SU-DHL-6 (cell line): Measurements from ENCODE around the gene GREB1L.

ENCODE experiments used
- H2AFZ ChIP-seq: fragments of 200-600 bp; sonication (generic); 2 replicates; pipeline ENCODE4 v1.6.1; 2014; ENCODE audit warnings: low read depth, mild to moderate bottlenecking, moderate library complexity, mixed read lengths, antibody characterized with exemption, low read length; ENCODE audit not compliant: severe bottlenecking
- H3F3A ChIP-seq: fragments of 200-600 bp; shearing (Covaris generic); 2 replicates; pipeline ENCODE4 v1.6.0; 2016; ENCODE audit warnings: antibody characterized with exemption, mild to moderate bottlenecking; ENCODE audit not compliant: insufficient read depth
- H3K27ac ChIP-seq: fragments of 200-600 bp; sonication (generic); 2 replicates; pipeline ENCODE4 v1.5.1; 2016; ENCODE audit warnings: low read depth, mild to moderate bottlenecking, low read length, moderate library complexity, mixed read lengths
- H3K27me3 ChIP-seq: fragments of 200-600 bp; sonication (generic), shearing (Covaris generic); 2 replicates; pipeline ENCODE4 v1.6.0; 2014; ENCODE audit warnings: mild to moderate bottlenecking, low read length
- H3K36me3 ChIP-seq: fragments of 200-600 bp; sonication (generic); 2 replicates; pipeline ENCODE4 v1.6.1; 2014; ENCODE audit warnings: mild to moderate bottlenecking, low read length, mixed read lengths
- H3K4me2 ChIP-seq: fragments of 300-600, 200-600 bp; shearing (Covaris generic), sonication (generic); 2 replicates; pipeline ENCODE4 v1.6.0; 2014; ENCODE audit warnings: low read length, low read depth, mild to moderate bottlenecking; ENCODE audit not compliant: poor library complexity, severe bottlenecking
- H3K4me3 ChIP-seq: fragments of 200-600 bp; sonication (generic); 2 replicates; pipeline ENCODE4 v1.5.1; 2014; ENCODE audit warnings: antibody characterized with exemption, low read length, mild to moderate bottlenecking, mixed read lengths; ENCODE audit not compliant: insufficient read depth, poor library complexity, severe bottlenecking
- H3K79me2 ChIP-seq: fragments of 200-600 bp; sonication (generic); 2 replicates; pipeline ENCODE4 v1.6.1; 2014; ENCODE audit warnings: mild to moderate bottlenecking, low read length, moderate library complexity; ENCODE audit not compliant: insufficient read depth
- H3K9ac ChIP-seq: fragments of 200-600 bp; sonication (generic); 2 replicates; pipeline ENCODE4 v1.7.0; 2014; ENCODE audit warnings: mild to moderate bottlenecking, low read length
- H3K9me2 ChIP-seq: fragments of 200-600 bp; sonication (generic); replicated peaks from 2 replicates; pipeline ENCODE4 v1.6.1; 2014; ENCODE audit warnings: low read length; ENCODE audit not compliant: insufficient read depth
- H3K9me3 ChIP-seq: fragments of 200-600 bp; sonication (generic); 2 replicates; pipeline ENCODE4 v1.6.1; 2014; ENCODE audit warnings: low read length, mixed read lengths; ENCODE audit not compliant: insufficient read depth
- H4K20me1 ChIP-seq: fragments of 200-600 bp; sonication (generic); 2 replicates; pipeline ENCODE4 v1.6.1; 2014; ENCODE audit warnings: low read depth, mild to moderate bottlenecking, antibody characterized with exemption, low read length, moderate library complexity, mixed read lengths
- EZH2phosphoT487 ChIP-seq: fragments of 200-600 bp; sonication (generic), shearing (Covaris generic); conservative IDR thresholded peaks from 2 replicates; pipeline ENCODE4 v1.6.1; 2018; ENCODE audit warnings: mild to moderate bottlenecking, antibody characterized with exemption, low read length, moderate library complexity, mixed read lengths
- TF ChIP-seq, protein P1 (sequence below): fragments of 200-600 bp; sonication (generic); IDR thresholded peaks from one replicate; pipeline ENCODE4 v1.5.1; 2017; ENCODE audit warnings: antibody characterized with exemption, mild to moderate bottlenecking, low read length, moderate library complexity; ENCODE audit not compliant: insufficient read depth, poor library complexity, severe bottlenecking

Gene GREB1L

GRCh38 chr18:21450913-21451312 lies 208.9 kb downstream of the GREB1L start:
- no peaks in the 10 kb centered on the region for H3F3A ChIP-seq

GRCh38 chr18:21451851-21452250 lies 209.8 kb downstream of the GREB1L start:
- Histone ChIP-seq H4K20me1 (no peaks in the 10 kb centered on the region), H3K4me3 (no peak overlapping the region), H3K9me2 (no peaks in the 10 kb centered on the region), H3K4me2 (no peak overlapping the region), H3K27ac (no peak overlapping the region), H3K9ac (no peak overlapping the region), H3K79me2 (no peaks in the 10 kb centered on the region), H3K36me3 (no peaks in the 10 kb centered on the region), H2AFZ (no peak overlapping the region), H3K9me3 (no peaks in the 10 kb centered on the region), H3F3A (no peaks in the 10 kb centered on the region), H3K27me3 (no peaks in the 10 kb centered on the region)
- TF ChIP-seq, protein P1, sequence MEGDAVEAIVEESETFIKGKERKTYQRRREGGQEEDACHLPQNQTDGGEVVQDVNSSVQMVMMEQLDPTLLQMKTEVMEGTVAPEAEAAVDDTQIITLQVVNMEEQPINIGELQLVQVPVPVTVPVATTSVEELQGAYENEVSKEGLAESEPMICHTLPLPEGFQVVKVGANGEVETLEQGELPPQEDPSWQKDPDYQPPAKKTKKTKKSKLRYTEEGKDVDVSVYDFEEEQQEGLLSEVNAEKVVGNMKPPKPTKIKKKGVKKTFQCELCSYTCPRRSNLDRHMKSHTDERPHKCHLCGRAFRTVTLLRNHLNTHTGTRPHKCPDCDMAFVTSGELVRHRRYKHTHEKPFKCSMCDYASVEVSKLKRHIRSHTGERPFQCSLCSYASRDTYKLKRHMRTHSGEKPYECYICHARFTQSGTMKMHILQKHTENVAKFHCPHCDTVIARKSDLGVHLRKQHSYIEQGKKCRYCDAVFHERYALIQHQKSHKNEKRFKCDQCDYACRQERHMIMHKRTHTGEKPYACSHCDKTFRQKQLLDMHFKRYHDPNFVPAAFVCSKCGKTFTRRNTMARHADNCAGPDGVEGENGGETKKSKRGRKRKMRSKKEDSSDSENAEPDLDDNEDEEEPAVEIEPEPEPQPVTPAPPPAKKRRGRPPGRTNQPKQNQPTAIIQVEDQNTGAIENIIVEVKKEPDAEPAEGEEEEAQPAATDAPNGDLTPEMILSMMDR = no peak
- TF ChIP-seq EZH2phosphoT487 = no peak

More at GRCh38 chr18:21450913-21451312, 208.9 kb downstream of the GREB1L start:
- H3K9me2 ChIP-seq = no peaks in the 10 kb centered on the region
- H3K79me2 ChIP-seq = no peaks in the 10 kb centered on the region
- H3K9me3 ChIP-seq = no peaks in the 10 kb centered on the region
- no peak overlapping the region for H3K4me2 ChIP-seq
- H3K36me3 ChIP-seq = no peaks in the 10 kb centered on the region
- no peak overlapping the region for H3K9ac ChIP-seq
- no peaks in the 10 kb centered on the region for H4K20me1 ChIP-seq
- no peak overlapping the region for H3K27ac ChIP-seq
- no peak for TF ChIP-seq EZH2phosphoT487
- TF ChIP-seq, protein P1 = no peak
- H2AFZ ChIP-seq = no peak overlapping the region
- H3K27me3 ChIP-seq = no peaks in the 10 kb centered on the region
- no peak overlapping the region for H3K4me3 ChIP-seq

DNA sequence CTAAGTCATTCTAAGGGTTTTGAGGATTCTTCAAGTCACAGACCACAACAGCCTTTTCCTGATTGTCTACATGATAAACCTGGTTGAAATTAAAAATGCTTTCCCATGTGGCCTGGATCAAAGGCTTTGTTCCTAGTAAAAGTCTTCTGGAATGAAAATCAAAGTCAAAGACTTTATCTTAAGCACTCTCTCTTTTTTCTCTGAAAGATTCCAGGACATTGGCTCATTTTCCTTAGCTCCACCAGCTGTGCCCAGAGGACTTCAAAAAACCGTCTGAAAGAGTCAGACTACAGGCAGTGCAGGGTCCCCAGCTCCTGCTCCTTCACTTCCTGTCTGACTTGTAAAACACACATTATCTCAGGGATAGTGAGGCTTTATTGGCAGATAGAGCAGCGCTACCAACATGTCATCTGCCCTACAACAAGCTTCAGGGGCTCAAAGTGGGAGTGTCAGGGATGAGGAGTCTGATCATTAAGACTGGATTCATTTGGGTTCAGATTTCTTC lies 210.3 kb downstream of the GREB1L start:
- no peak overlapping the region for H3K4me2 ChIP-seq
- TF ChIP-seq EZH2phosphoT487 = no peak
- TF ChIP-seq, protein P1 = no peak

More for the DNA sequence above, 210.3 kb downstream of the GREB1L start:
- no peaks in the 10 kb centered on the region for H3K79me2 ChIP-seq
- no peaks in the 10 kb centered on the region for H4K20me1 ChIP-seq
- H3K27ac ChIP-seq = no peak overlapping the region
- no peaks in the 10 kb centered on the region for H3K27me3 ChIP-seq
- H3K4me3 ChIP-seq = no peak overlapping the region
- no peaks in the 10 kb centered on the region for H3K9me2 ChIP-seq
- H3K36me3 ChIP-seq = no peaks in the 10 kb centered on the region
- no peaks in the 10 kb centered on the region for H3F3A ChIP-seq
- no peak overlapping the region for H2AFZ ChIP-seq
- H3K9me3 ChIP-seq = no peaks in the 10 kb centered on the region
- H3K9ac ChIP-seq = no peak overlapping the region
